Measurements from ENCODE around the gene ZYG11B. TPM values are rescaled to one million over a fixed set of nuclear protein-coding genes. Genes with fewer than 3 reads are reported as not detected.
"Not testable (repeated sequence)": the region's sequence is repeated elsewhere in the genome, so short reads cannot be mapped to it uniquely, and the experiment has no call there.

Gene ZYG11B
- total RNA-seq, result 10 to 100 TPM; 33.1 to 35.1 TPM
- long read RNA-seq, donor 1, full-length matches to known transcripts, result 3 of 10 reads
- long read RNA-seq, donor 1, partial matches to known transcripts, result 0 of 10 reads
- long read RNA-seq, donor 1, other reads (novel, unspliced or antisense), result 7 of 10 reads
- long read RNA-seq, donor 2, full-length matches to known transcripts, result 3 of 7 reads
- long read RNA-seq, donor 2, partial matches to known transcripts, result 2 of 7 reads
- long read RNA-seq, donor 2, other reads (novel, unspliced or antisense), result 2 of 7 reads

- DNase-seq (ENCODE audit: low spot score), result peak; percentile 97
- intact Hi-C loops (cut with DNase I), result no loop called here
Observed at GRCh38 chr1:52726265-52727113, at the start of gene ZYG11B. Gene ZYG11B, plus strand, starts transcription at chr1:52726453. Its CDS starts 201 bp downstream, at chr1:52726654.

- intact Hi-C loops (cut with DNase I), result no loop called here
- no peak for DNase-seq (ENCODE audit: low spot score)
Observed at GRCh38 chr1:52677076-52677806, 49.0 kb upstream of the ZYG11B start.

- no peak for DNase-seq (ENCODE audit: low spot score)
- intact Hi-C loops (cut with DNase I), result no loop called here
Observed at GRCh38 chr1:52679048-52679447, 47.2 kb upstream of the ZYG11B start.

- no peak for DNase-seq (ENCODE audit: low spot score)
- intact Hi-C loops (cut with DNase I), result no loop called here
Observed at GRCh38 chr1:52679498-52679897, 46.8 kb upstream of the ZYG11B start.

GRCh38 chr1:52680353-52680752 lies 45.9 kb upstream of the ZYG11B start:
- intact Hi-C loops (cut with DNase I), result no loop called here
- DNase-seq (ENCODE audit: low spot score), result no peak

- no peak for DNase-seq (ENCODE audit: low spot score)
- intact Hi-C loops (cut with DNase I), result no loop called here
Observed at GRCh38 chr1:52681136-52681535, 45.1 kb upstream of the ZYG11B start.

- no peak for DNase-seq (ENCODE audit: low spot score)
- intact Hi-C loops (cut with DNase I), result no loop called here
Observed at GRCh38 chr1:52683367-52683940, 42.8 kb upstream of the ZYG11B start.

- DNase-seq (ENCODE audit: low spot score), result no peak
- intact Hi-C loops (cut with DNase I), result no loop called here
Observed at GRCh38 chr1:52684545-52684944, 41.7 kb upstream of the ZYG11B start.

GRCh38 chr1:52686261-52686751 lies 39.9 kb upstream of the ZYG11B start:
- intact Hi-C loops (cut with DNase I), result not testable (repeated sequence)
- DNase-seq (ENCODE audit: low spot score), result peak; percentile 88

- no peak for DNase-seq (ENCODE audit: low spot score)
- intact Hi-C loops (cut with DNase I), result no loop called here
Observed at GRCh38 chr1:52686830-52687229, 39.4 kb upstream of the ZYG11B start.

GRCh38 chr1:52691821-52692220 lies 34.4 kb upstream of the ZYG11B start:
- DNase-seq (ENCODE audit: low spot score), result no peak
- intact Hi-C loops (cut with DNase I), result no loop called here

GRCh38 chr1:52692697-52693096 lies 33.6 kb upstream of the ZYG11B start:
- no peak for DNase-seq (ENCODE audit: low spot score)
- intact Hi-C loops (cut with DNase I), result no loop called here

- intact Hi-C loops (cut with DNase I); DNase-seq (ENCODE audit: low spot score): not testable (repeated sequence)
Observed at GRCh38 chr1:52693351-52693750, 32.9 kb upstream of the ZYG11B start.

- DNase-seq (ENCODE audit: low spot score), result no peak
- intact Hi-C loops (cut with DNase I), result no loop called here
Observed at GRCh38 chr1:52693843-52694242, 32.4 kb upstream of the ZYG11B start.

- intact Hi-C loops (cut with DNase I), result no loop called here
- DNase-seq (ENCODE audit: low spot score), result no peak
Observed at GRCh38 chr1:52695627-52696026, 30.6 kb upstream of the ZYG11B start.

- DNase-seq (ENCODE audit: low spot score), result peak; percentile 95
- intact Hi-C loops (cut with DNase I), result no loop called here
Observed at GRCh38 chr1:52697795-52698674, 28.2 kb upstream of the ZYG11B start, which contains the start of gene COA7. Gene COA7, minus strand, starts transcription at chr1:52698347. Its CDS starts 21 bp downstream, at chr1:52698326.

GRCh38 chr1:52702886-52703787 lies 23.1 kb upstream of the ZYG11B start:
- DNase-seq (ENCODE audit: low spot score), result peak; percentile 95
- intact Hi-C loops (cut with DNase I), result no loop called here

All from posterior vena cava (tissue), 2 donors.